ENCODE data around the gene WDFY3. TPM values are rescaled to one million over a fixed set of nuclear protein-coding genes. Genes with fewer than 3 reads are reported as not detected.
A peak's percentile ranks its signal among the peaks of the same experiment; 100 is the strongest.

Gene WDFY3
- total and polyA plus RNA-seq, 4 donors: 7.5 to 229 (median 75.8) TPM

DNA sequence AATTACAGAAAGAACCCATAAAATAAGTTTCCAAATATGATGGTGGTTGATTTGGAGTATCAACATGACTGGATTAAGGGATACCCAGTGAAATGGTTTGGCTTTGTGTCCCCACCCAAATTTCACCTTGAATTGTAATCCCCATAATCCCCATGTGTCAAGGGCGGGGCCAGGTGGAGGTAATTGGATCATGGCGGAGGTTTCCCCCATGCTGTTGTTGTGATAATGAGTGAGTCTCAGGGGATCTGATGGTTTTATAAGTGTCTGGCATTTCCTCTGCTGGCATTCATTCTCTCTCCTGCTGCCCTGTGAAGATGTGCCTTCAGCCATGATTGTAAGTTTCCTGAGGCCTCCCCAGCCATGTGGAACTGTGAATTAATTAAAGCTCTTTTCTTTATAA lies 39.1 kb downstream of the WDFY3 start:
- Histone ChIP-seq H3K4me1 (ENCODE audit: control insufficient read depth in 5 of 5, insufficient read depth in 5 of 5, low read length in 5 of 5) (peaks cover 0 to 11% (median 0%) of the 10 kb centered on the region in 5 donors), H3K36me3 (ENCODE audit: control insufficient read depth in 4 of 4, insufficient read depth in 4 of 4, low read length in 4 of 4) (peaks cover 0 to 15% (median under 1%) of the 10 kb centered on the region in 4 donors), H3K9me3 (ENCODE audit: control insufficient read depth in 4 of 4, insufficient read depth in 3 of 4, low read length in 3 of 4) (no peaks in the 10 kb centered on the region), H3K27me3 (ENCODE audit: control insufficient read depth in 3 of 3, insufficient read depth in 3 of 3, low read length in 2 of 3) (no peaks in the 10 kb centered on the region), H3K27ac (ENCODE audit: low read depth in 1 of 2, low read length in 1 of 2) (no peak overlapping the region), H3K9ac (ENCODE audit: insufficient read depth in 1 of 2, low read length in 2 of 2) (no peak overlapping the region), H3K4me3 (no peak overlapping the region)
- WGBS, 2 donors: 72 to 82% methylated on average over 2 of the region's 2 CpGs
- ATAC-seq (ENCODE audit: insufficient read depth, low FRiP score): no peak
- TF ChIP-seq, protein P1, sequence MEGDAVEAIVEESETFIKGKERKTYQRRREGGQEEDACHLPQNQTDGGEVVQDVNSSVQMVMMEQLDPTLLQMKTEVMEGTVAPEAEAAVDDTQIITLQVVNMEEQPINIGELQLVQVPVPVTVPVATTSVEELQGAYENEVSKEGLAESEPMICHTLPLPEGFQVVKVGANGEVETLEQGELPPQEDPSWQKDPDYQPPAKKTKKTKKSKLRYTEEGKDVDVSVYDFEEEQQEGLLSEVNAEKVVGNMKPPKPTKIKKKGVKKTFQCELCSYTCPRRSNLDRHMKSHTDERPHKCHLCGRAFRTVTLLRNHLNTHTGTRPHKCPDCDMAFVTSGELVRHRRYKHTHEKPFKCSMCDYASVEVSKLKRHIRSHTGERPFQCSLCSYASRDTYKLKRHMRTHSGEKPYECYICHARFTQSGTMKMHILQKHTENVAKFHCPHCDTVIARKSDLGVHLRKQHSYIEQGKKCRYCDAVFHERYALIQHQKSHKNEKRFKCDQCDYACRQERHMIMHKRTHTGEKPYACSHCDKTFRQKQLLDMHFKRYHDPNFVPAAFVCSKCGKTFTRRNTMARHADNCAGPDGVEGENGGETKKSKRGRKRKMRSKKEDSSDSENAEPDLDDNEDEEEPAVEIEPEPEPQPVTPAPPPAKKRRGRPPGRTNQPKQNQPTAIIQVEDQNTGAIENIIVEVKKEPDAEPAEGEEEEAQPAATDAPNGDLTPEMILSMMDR (IDR thresholded peaks at IDR 0.05; ENCODE audit: control extremely low read depth, extremely low read depth): no peak
- DNase-seq: no peak

DNA sequence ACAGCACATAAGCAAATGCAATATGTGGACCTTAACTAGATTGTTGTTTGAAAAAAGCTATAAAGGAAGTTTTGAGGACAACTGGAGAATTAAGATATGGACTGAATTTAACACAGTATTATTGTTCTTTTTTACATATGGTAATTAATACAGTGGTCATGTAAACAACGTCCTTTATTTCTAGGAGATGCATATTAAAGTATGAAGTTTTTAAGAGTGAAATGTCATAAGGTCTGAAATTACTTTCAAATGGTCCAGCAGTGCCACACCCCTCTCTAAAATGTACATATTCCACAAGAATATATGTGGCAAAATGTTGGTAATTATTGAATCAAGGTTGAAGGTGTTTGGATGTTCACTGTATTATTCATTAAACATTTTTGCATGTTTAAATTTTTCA lies 40.9 kb downstream of the WDFY3 start:
- Histone ChIP-seq H3K9me3 (ENCODE audit: control insufficient read depth in 4 of 4, insufficient read depth in 3 of 4, low read length in 3 of 4) (no peaks in the 10 kb centered on the region), H3K4me3 (no peak overlapping the region), H3K36me3 (ENCODE audit: control insufficient read depth in 4 of 4, insufficient read depth in 4 of 4, low read length in 4 of 4) (peaks cover 0 to 12% (median 0%) of the 10 kb centered on the region in 4 donors), H3K27me3 (ENCODE audit: control insufficient read depth in 3 of 3, insufficient read depth in 3 of 3, low read length in 2 of 3) (no peaks in the 10 kb centered on the region), H3K27ac (ENCODE audit: low read depth in 1 of 2, low read length in 1 of 2) (no peak overlapping the region), H3K9ac (ENCODE audit: insufficient read depth in 1 of 2, low read length in 2 of 2) (no peak overlapping the region), H3K4me1 (ENCODE audit: control insufficient read depth in 5 of 5, insufficient read depth in 5 of 5, low read length in 5 of 5) (peaks cover 0 to 13% (median 3%) of the 10 kb centered on the region in 5 donors)
- ATAC-seq (ENCODE audit: insufficient read depth, low FRiP score) (no peak), DNase-seq (no peak)
- WGBS, 2 donors: 84 to 88% methylated on average over 1 of the region's 1 CpG
- TF ChIP-seq, protein P1 (IDR thresholded peaks at IDR 0.05; ENCODE audit: control extremely low read depth, extremely low read depth): no peak

DNA sequence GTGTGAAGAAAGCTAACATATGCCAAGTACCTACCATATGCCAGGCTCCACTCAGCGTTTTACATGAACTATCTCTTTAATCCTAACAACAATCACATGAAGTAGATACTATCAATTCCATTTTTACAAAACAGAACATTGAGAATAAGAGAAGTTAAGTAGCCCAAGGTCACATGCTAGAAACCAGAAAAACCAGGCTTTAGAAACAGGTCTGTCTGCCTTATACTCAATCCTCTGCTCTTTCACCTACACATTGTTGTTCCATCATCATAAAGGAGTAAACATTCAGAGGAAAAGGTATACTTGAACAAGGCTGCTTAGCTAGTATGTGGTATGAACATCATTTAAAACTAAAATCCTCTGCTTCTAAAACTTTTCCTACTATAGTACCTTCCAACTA lies 42.1 kb downstream of the WDFY3 start:
- H3K27ac ChIP-seq (ENCODE audit: low read depth in 1 of 2, low read length in 1 of 2): no peak overlapping the region
- H3K4me1 ChIP-seq (ENCODE audit: control insufficient read depth in 5 of 5, insufficient read depth in 5 of 5, low read length in 5 of 5): peaks cover 0 to 13% (median 3%) of the 10 kb centered on the region in 5 donors
- no peaks in the 10 kb centered on the region for H3K9me3 ChIP-seq (ENCODE audit: control insufficient read depth in 4 of 4, insufficient read depth in 3 of 4, low read length in 3 of 4)
- no peak overlapping the region for H3K4me3 ChIP-seq
- no peaks in the 10 kb centered on the region for H3K27me3 ChIP-seq (ENCODE audit: control insufficient read depth in 3 of 3, insufficient read depth in 3 of 3, low read length in 2 of 3)
- peaks cover 0 to 7% (median 2%) of the 10 kb centered on the region in 4 donors for H3K36me3 ChIP-seq (ENCODE audit: control insufficient read depth in 4 of 4, insufficient read depth in 4 of 4, low read length in 4 of 4)
- DNase-seq (peak in 1 of 3 donors; percentile 29), ATAC-seq (ENCODE audit: insufficient read depth, low FRiP score) (no peak)
- 62 to 81% methylated on average over 1 of the region's 1 CpG for WGBS, 2 donors
- TF ChIP-seq, protein P1 (IDR thresholded peaks at IDR 0.05; ENCODE audit: control extremely low read depth, extremely low read depth): no peak
- H3K9ac ChIP-seq (ENCODE audit: insufficient read depth in 1 of 2, low read length in 2 of 2): no peak overlapping the region

DNA sequence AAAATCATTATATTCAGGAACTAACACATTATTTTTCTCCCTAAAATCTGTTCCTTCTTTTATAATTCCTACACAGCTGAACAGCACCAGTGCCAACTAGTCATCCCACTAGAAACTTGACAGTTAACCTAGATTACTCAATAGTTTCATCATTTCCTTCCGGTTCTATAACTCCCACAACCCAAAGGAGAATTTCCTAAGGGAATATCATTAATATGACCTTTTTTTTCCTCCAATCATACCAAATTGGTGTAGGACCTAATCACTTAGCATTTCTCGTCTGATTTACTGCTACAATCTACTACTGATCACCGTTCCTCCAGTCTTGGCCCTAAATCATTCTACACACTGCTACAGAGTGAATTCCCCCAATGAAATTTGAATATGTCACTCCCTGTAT lies 45.9 kb downstream of the WDFY3 start:
- no peak for ATAC-seq (ENCODE audit: insufficient read depth, low FRiP score)

More for the DNA sequence above, 45.9 kb downstream of the WDFY3 start:
- Histone ChIP-seq H3K4me3 (no peak overlapping the region), H3K9me3 (ENCODE audit: control insufficient read depth in 4 of 4, insufficient read depth in 3 of 4, low read length in 3 of 4) (no peaks in the 10 kb centered on the region), H3K27me3 (ENCODE audit: control insufficient read depth in 3 of 3, insufficient read depth in 3 of 3, low read length in 2 of 3) (no peaks in the 10 kb centered on the region), H3K4me1 (ENCODE audit: control insufficient read depth in 5 of 5, insufficient read depth in 5 of 5, low read length in 5 of 5) (peaks cover 0 to 13% (median 3%) of the 10 kb centered on the region in 5 donors), H3K36me3 (ENCODE audit: control insufficient read depth in 4 of 4, insufficient read depth in 4 of 4, low read length in 4 of 4) (peaks cover 0 to 8% (median 0%) of the 10 kb centered on the region in 4 donors), H3K9ac (ENCODE audit: insufficient read depth in 1 of 2, low read length in 2 of 2) (no peak overlapping the region), H3K27ac (ENCODE audit: low read depth in 1 of 2, low read length in 1 of 2) (no peak overlapping the region)
- 59 to 63% methylated on average over 3 of the region's 3 CpGs for WGBS, 2 donors
- TF ChIP-seq, protein P1 (IDR thresholded peaks at IDR 0.05; ENCODE audit: control extremely low read depth, extremely low read depth): no peak
- DNase-seq: peak in 1 of 3 donors; percentile 51
